Mammary epithelial cell (primary cell): ENCODE results near the gene GYG2.

ENCODE experiments used
- CTCF ChIP-seq, 2 donors: IDR thresholded peaks in 1 of 2; conservative IDR thresholded peaks in 1 of 2; 2 replicates each; pipeline ENCODE4 v1.5.1; 2011 to 2012; ENCODE audit warnings: inconsistent platforms in 2 of 2, low read length in 2 of 2, mild to moderate bottlenecking in 2 of 2, control low read depth in 1 of 2, low read depth in 1 of 2; ENCODE audit not compliant: insufficient read depth in 1 of 2; ENCODE audit errors: extremely low read depth in 1 of 2
- EZH2 ChIP-seq: IDR thresholded peaks from 2 replicates; pipeline ENCODE4 v1.6.1; 2012; ENCODE audit warnings: low read length, inconsistent platforms, borderline replicate concordance

GRCh38 chrX:2801223-2801622 lies 27.5 kb upstream of the GYG2 start:
- TF ChIP-seq CTCF (conservative IDR thresholded peaks at IDR 0.05 in 1 of 2, IDR thresholded peaks at IDR 0.05 in 1 of 2; ENCODE audit: extremely low read depth in 1 of 2, insufficient read depth in 1 of 2, low read depth in 1 of 2, low read length in 2 of 2) (no peak), EZH2 (no peak)
